ENCODE measurements around the gene PDLIM5. TPM values are rescaled to one million over a fixed set of nuclear protein-coding genes. Genes with fewer than 3 reads are reported as not detected.
"Not testable (repeated sequence)": the region's sequence is repeated elsewhere in the genome, so short reads cannot be mapped to it uniquely, and the experiment has no call there.

PDLIM5 gene
- total RNA-seq, 3 donors from 2014 or later (not counting 1 experiment from before 2014, with no cell fraction given) = 41.8 to 94.8 (median 50.5) TPM

DNA sequence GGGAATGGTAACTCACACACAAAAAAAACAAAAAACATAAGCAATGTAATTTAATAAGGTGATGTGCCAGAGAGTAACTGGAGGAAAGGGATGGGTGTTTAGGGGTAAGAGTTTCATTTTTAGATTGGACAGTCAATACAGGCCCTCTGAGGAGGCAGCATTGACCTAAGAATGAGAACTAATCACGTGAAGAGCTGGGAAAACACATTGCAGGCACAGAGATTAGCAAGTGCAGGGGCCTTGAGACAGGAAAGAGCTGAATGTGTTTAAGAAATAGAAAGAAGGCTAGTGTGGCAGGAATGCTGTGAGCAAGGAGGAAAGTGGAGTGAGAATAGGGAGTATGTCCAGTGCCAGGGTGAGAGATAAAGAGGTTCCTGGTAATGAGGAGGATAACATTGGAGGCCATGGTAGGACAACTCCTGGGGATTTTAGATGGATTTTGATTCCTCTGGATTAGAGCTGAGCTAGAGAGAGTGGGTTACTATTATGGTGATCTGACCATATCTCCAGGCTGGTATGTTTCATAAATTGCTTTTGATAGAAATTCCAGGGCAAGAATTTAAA lies 17.6 kb downstream of the PDLIM5 start:
- no peak overlapping the region for H3K27ac Mint-ChIP-seq
- no peak overlapping the region for H3K27ac ChIP-seq (ENCODE audit: low read length)
- H3K4me3 Mint-ChIP-seq = no peak overlapping the region
- H3K4me3 ChIP-seq (ENCODE audit: low read length) = no peak overlapping the region
- H3K36me3 ChIP-seq (ENCODE audit: control insufficient read depth, insufficient read depth, low read length) = no peaks in the 10 kb centered on the region
- H3K9me3 Mint-ChIP-seq = no peaks in the 10 kb centered on the region
- no peaks in the 10 kb centered on the region for H3K36me3 Mint-ChIP-seq
- H3K9me3 ChIP-seq (ENCODE audit: control insufficient read depth, insufficient read depth, low read length) = no peaks in the 10 kb centered on the region
- intact Hi-C loops (cut with micrococcal nuclease) = no loop called here
- TF ChIP-seq CTCF (IDR thresholded peaks at IDR 0.05) = no peak
- ATAC-seq = no peak
- no peaks in the 10 kb centered on the region for H3K27me3 ChIP-seq (ENCODE audit: control insufficient read depth, insufficient read depth, low read length)
- H3K4me1 ChIP-seq (ENCODE audit: control insufficient read depth, insufficient read depth, low read length) = no peaks in the 10 kb centered on the region
- no peak for DNase-seq
- H3K4me1 Mint-ChIP-seq = peaks cover 0 to 15% of the 10 kb centered on the region in 2 donors
- no peaks in the 10 kb centered on the region for H3K27me3 Mint-ChIP-seq (ENCODE audit: low read depth in 2 of 2)
- WGBS (ENCODE audit: insufficient coverage) = 70% methylated on average over 1 of the region's 1 CpG

DNA sequence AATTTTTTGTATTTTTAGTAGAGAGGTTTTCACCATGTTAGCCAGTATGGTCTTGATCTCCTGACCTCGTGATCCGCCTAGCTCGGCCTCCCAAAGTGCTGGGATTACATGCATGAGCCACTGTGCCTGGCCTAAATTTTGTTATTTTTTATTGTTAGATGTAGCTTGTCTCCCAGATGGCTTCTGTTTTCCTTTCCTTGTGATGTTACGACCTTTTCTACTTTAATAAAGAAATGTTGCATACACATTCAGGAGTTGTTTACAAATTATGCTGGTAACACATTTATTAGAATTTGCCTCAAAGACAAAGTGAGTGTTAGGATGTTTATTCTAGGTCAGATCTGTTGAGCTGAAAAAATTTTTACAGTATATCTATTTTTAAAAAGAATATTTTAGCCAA lies 18.4 kb downstream of the PDLIM5 start:
- H3K4me1 ChIP-seq (ENCODE audit: control insufficient read depth, insufficient read depth, low read length) = no peaks in the 10 kb centered on the region
- Mint-ChIP-seq H3K4me1 (peaks cover 0 to 15% of the 10 kb centered on the region in 2 donors), H3K36me3 (no peaks in the 10 kb centered on the region), H3K27ac (no peak overlapping the region), H3K4me3 (no peak overlapping the region), H3K9me3 (no peaks in the 10 kb centered on the region), H3K27me3 (ENCODE audit: low read depth in 2 of 2) (no peaks in the 10 kb centered on the region)
- H3K4me3 ChIP-seq (ENCODE audit: low read length) = no peak overlapping the region
- DNase-seq = no peak
- 100% methylated on average over 3 of the region's 4 CpGs for WGBS (ENCODE audit: insufficient coverage)
- no peak overlapping the region for H3K27ac ChIP-seq (ENCODE audit: low read length)
- no peaks in the 10 kb centered on the region for H3K9me3 ChIP-seq (ENCODE audit: control insufficient read depth, insufficient read depth, low read length)
- intact Hi-C loops (cut with micrococcal nuclease) = no loop called here
- ATAC-seq = no peak
- H3K27me3 ChIP-seq (ENCODE audit: control insufficient read depth, insufficient read depth, low read length) = no peaks in the 10 kb centered on the region
- H3K36me3 ChIP-seq (ENCODE audit: control insufficient read depth, insufficient read depth, low read length) = no peaks in the 10 kb centered on the region
- no peak for TF ChIP-seq CTCF (IDR thresholded peaks at IDR 0.05)

DNA sequence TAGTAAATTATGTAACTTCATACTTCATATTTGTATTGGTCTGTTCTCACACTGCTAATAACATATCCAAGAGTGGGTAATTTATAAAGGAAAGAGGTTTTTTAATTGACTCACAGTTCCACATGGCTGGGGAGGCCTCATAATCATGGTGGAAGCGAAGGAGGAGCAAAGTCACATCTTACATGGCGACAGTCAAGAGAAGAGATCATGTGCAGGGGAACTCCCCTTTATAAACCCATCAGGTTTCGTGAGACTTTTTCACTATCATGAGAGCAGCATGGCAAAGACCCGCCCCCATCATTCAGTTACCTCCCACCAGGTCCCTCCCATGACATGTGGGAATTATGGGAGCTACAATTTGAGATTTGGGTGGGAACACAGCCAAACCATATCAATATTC lies 19.0 kb downstream of the PDLIM5 start:
- intact Hi-C loops (cut with micrococcal nuclease) = not testable (repeated sequence)

DNA sequence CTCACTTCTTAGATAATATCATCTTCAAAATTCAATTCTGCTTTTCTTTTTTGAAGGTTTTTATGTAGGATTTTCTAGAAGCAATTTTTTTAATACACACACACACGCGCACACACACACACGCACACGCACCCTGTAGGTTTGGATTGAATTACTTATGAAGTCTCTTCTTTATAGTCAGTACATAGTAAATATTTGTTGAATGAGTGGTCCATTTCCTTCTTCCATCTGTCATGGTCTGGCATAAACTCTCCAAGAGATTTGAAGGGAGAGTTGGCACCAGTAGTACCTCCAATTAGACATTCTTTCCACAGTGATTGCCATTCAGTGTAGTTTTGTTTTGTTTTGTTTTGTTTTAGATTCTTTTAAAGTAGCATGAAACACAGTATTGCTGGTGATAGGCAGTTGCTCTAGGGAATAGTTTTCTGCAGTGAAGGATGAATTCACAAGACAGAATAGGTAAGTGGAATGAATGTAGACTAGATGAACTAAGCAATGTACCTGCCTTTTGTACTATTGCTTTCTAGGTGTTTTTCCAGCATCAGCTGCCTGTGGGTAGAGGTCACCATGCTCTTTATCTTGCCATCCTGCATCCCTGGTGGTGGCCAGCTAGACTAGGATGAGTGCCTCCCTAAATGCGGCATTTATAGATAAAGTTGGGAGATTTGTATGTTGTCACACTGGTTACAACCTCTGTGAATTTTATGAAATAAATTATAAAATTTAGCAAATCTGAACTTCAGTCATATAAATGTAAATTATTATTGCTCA lies 20.5 kb downstream of the PDLIM5 start:
- ATAC-seq (no peak), DNase-seq (no peak)
- Histone ChIP-seq H3K9me3 (ENCODE audit: control insufficient read depth, insufficient read depth, low read length) (no peaks in the 10 kb centered on the region), H3K4me1 (ENCODE audit: control insufficient read depth, insufficient read depth, low read length) (no peaks in the 10 kb centered on the region), H3K27me3 (ENCODE audit: control insufficient read depth, insufficient read depth, low read length) (no peaks in the 10 kb centered on the region), H3K4me3 (ENCODE audit: low read length) (no peak overlapping the region), H3K27ac (ENCODE audit: low read length) (no peak overlapping the region), H3K36me3 (ENCODE audit: control insufficient read depth, insufficient read depth, low read length) (no peaks in the 10 kb centered on the region)
- Mint-ChIP-seq H3K27me3 (ENCODE audit: low read depth in 2 of 2) (no peaks in the 10 kb centered on the region), H3K4me1 (peaks cover 0 to 20% of the 10 kb centered on the region in 2 donors), H3K9me3 (no peaks in the 10 kb centered on the region), H3K27ac (no peak overlapping the region), H3K36me3 (no peaks in the 10 kb centered on the region), H3K4me3 (no peak overlapping the region)
- intact Hi-C loops (cut with micrococcal nuclease) = no loop called here
- 100% methylated on average over 1 of the region's 5 CpGs for WGBS (ENCODE audit: insufficient coverage)
- no peak for TF ChIP-seq CTCF (IDR thresholded peaks at IDR 0.05)

More for the DNA sequence above, 19.0 kb downstream of the PDLIM5 start:
- WGBS (ENCODE audit: insufficient coverage) = 100% methylated on average over 2 of the region's 4 CpGs
- not testable (repeated sequence) for H3K27ac Mint-ChIP-seq; H3K4me3 Mint-ChIP-seq; DNase-seq; H3K9me3 Mint-ChIP-seq; H3K9me3 ChIP-seq (ENCODE audit: control insufficient read depth, insufficient read depth, low read length); H3K27me3 ChIP-seq (ENCODE audit: control insufficient read depth, insufficient read depth, low read length); H3K36me3 Mint-ChIP-seq; H3K36me3 ChIP-seq (ENCODE audit: control insufficient read depth, insufficient read depth, low read length); H3K4me1 ChIP-seq (ENCODE audit: control insufficient read depth, insufficient read depth, low read length); H3K27ac ChIP-seq (ENCODE audit: low read length); H3K27me3 Mint-ChIP-seq (ENCODE audit: low read depth in 2 of 2); ATAC-seq; H3K4me3 ChIP-seq (ENCODE audit: low read length)
- peaks cover 0 to 15% of the 10 kb centered on the region in 2 donors for H3K4me1 Mint-ChIP-seq

Data from natural killer cell (primary cell).